ENCODE measurements around the gene ZBTB47. TPM values are rescaled to one million over a fixed set of nuclear protein-coding genes. Genes with fewer than 3 reads are reported as not detected.

Gene ZBTB47
- total and polyA plus RNA-seq, 2 experiments from 2014 or later: 7.0 to 14.2 TPM

DNA sequence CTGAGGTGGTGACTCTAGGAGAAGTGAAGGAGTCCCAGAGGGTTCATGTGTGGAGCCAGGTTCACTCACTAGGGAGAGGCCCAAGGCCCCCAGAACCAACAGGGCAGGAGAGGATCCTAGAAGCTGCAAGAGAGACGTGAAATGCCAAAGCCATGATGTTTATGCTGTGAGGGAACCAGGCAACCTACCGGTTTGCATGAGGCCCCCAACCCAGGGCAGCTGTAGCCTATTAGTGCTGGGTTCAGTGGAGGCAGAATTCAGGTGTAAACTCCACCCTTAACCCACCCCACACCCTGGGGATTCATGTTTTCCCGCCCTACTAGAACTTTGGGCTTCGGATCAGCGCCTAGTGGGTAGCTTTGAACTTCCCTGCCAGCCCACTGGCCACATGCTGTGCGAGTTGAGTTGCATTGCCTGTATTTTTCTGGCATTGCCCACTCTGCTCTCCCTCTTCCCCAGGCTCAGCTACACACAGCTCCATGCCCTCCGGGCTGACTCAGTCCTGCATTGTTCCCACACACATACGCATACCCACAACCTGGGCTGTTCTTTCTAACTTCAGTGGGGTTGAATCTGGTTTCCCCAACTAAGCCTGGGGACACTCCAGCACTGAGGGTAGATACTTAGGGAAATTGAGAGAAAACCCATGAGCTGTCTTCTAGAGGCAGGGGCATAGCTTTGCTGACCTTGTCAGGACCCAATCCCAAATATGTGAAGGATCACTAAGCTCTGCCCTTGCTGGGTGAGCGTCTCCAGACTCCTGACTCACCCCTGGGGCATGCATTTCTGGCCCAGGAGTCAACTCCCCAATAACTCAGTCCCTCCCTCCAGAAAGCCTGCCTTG lies 2.0 kb upstream of the ZBTB47 start:
- DNase-seq (ENCODE audit: low spot score): no peak
- Histone ChIP-seq H3K4me2 (peak overlapping the region; percentile 100), H3K4me3 (no peak overlapping the region), H3K79me2 (peaks cover 14% of the 10 kb centered on the region), H3K27ac (peak overlapping the region; percentile 76), H2AFZ (no peak overlapping the region), H3K36me3 (replicated peaks; ENCODE audit: insufficient read depth, low read depth) (no peaks in the 10 kb centered on the region), H3K27me3 (no peaks in the 10 kb centered on the region), H3K9me3 (ENCODE audit: low read depth) (no peaks in the 10 kb centered on the region), H3K9me2 (replicated peaks; ENCODE audit: insufficient read depth) (no peaks in the 10 kb centered on the region), H4K20me1 (ENCODE audit: insufficient read depth, poor library complexity, severe bottlenecking) (no peaks in the 10 kb centered on the region), H3K4me1 (ENCODE audit: insufficient read depth) (peaks cover 33% of the 10 kb centered on the region)
- TF ChIP-seq, protein P1, sequence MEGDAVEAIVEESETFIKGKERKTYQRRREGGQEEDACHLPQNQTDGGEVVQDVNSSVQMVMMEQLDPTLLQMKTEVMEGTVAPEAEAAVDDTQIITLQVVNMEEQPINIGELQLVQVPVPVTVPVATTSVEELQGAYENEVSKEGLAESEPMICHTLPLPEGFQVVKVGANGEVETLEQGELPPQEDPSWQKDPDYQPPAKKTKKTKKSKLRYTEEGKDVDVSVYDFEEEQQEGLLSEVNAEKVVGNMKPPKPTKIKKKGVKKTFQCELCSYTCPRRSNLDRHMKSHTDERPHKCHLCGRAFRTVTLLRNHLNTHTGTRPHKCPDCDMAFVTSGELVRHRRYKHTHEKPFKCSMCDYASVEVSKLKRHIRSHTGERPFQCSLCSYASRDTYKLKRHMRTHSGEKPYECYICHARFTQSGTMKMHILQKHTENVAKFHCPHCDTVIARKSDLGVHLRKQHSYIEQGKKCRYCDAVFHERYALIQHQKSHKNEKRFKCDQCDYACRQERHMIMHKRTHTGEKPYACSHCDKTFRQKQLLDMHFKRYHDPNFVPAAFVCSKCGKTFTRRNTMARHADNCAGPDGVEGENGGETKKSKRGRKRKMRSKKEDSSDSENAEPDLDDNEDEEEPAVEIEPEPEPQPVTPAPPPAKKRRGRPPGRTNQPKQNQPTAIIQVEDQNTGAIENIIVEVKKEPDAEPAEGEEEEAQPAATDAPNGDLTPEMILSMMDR (IDR thresholded peaks at IDR 0.05; ENCODE audit: poor library complexity): no peak
- TF ChIP-seq EZH2phosphoT487 (IDR thresholded peaks at IDR 0.05; ENCODE audit: low read depth, severe bottlenecking, unreplicated experiment): no peak
- TF ChIP-seq EZH2 (IDR thresholded peaks at IDR 0.05; ENCODE audit: borderline replicate concordance): no peak
- 64% methylated on average over 9 of the region's 9 CpGs for WGBS (ENCODE audit: low lambda C conversion rate, missing lambda C conversion rate)

DNA sequence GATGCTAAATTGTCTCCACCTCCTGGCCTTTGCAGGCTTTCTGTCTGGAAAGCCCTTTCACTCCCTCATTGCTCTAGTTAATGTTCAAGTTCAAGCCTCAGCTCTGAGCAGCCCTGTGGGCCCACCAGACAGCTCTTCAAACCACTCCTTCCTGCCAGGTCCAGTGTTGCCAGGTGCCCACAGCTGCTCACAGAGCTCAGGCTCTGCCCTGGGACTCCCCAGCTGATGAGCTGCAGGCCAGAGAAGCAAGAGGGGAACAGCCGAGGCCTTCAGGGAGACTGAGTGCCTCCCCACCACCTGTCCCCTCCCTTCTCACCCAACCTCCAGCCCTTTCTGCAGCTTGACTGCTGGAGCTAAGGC lies 1.3 kb upstream of the ZBTB47 start:
- TF ChIP-seq EZH2phosphoT487 (IDR thresholded peaks at IDR 0.05; ENCODE audit: low read depth, severe bottlenecking, unreplicated experiment): no peak
- TF ChIP-seq, protein P1 (IDR thresholded peaks at IDR 0.05; ENCODE audit: poor library complexity): no peak
- no peak for TF ChIP-seq EZH2 (IDR thresholded peaks at IDR 0.05; ENCODE audit: borderline replicate concordance)
- no peaks in the 10 kb centered on the region for H4K20me1 ChIP-seq (ENCODE audit: insufficient read depth, poor library complexity, severe bottlenecking)
- no peaks in the 10 kb centered on the region for H3K36me3 ChIP-seq (replicated peaks; ENCODE audit: insufficient read depth, low read depth)
- no peaks in the 10 kb centered on the region for H3K9me2 ChIP-seq (replicated peaks; ENCODE audit: insufficient read depth)
- no peaks in the 10 kb centered on the region for H3K27me3 ChIP-seq
- H2AFZ ChIP-seq: no peak overlapping the region
- peaks cover 14% of the 10 kb centered on the region for H3K79me2 ChIP-seq
- DNase-seq (ENCODE audit: low spot score): no peak
- H3K4me2 ChIP-seq: peak overlapping the region; percentile 100
- no peak overlapping the region for H3K4me3 ChIP-seq
- peaks cover 33% of the 10 kb centered on the region for H3K4me1 ChIP-seq (ENCODE audit: insufficient read depth)
- 62% methylated on average over 1 of the region's 1 CpG for WGBS (ENCODE audit: low lambda C conversion rate, missing lambda C conversion rate)
- no peaks in the 10 kb centered on the region for H3K9me3 ChIP-seq (ENCODE audit: low read depth)
- peak overlapping the region; percentile 76 for H3K27ac ChIP-seq

DNA sequence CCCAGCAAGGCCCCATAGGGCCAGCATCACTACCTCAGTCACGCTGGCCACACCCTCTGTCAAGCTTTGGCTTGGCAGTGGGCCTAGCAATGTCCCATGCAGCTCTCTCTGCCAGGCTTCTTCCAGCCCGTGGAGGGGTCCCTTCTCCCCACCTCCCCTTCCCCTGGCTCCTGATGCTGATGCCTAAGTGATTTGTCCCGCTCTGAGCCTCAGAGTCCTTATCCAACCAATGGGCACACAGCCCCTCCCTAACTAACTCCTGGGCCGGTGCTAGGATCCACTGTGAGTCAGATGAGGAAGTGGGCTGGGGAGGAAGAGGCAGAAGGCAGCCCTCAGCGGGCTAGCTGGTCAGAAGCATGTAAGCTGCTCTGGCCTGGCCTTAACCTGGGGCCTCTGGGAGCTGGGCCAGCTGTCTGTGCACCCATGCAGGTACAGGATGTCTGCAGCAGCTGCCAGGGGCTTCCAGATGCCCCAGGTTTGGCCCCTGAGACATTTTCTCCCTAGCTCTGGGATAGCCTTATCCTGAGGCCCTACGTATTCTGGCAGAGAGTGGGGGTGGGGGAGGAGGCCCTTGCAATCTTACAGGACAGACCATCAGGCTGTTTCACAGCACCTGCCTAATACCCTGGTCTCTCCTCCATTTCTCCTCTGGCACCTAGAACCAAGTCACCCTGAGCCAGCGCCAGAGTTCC lies 740 bp upstream of the ZBTB47 start:
- peak; percentile 60 for DNase-seq (ENCODE audit: low spot score)
- Histone ChIP-seq H3K27ac (peak overlapping the region; percentile 76), H3K4me2 (peak overlapping the region; percentile 100), H3K27me3 (no peaks in the 10 kb centered on the region), H3K79me2 (peaks cover 14% of the 10 kb centered on the region), H3K36me3 (replicated peaks; ENCODE audit: insufficient read depth, low read depth) (no peaks in the 10 kb centered on the region), H3K4me3 (peak overlapping the region; percentile 96), H4K20me1 (ENCODE audit: insufficient read depth, poor library complexity, severe bottlenecking) (no peaks in the 10 kb centered on the region), H3K9me3 (ENCODE audit: low read depth) (no peaks in the 10 kb centered on the region), H3K9me2 (replicated peaks; ENCODE audit: insufficient read depth) (no peaks in the 10 kb centered on the region), H3K4me1 (ENCODE audit: insufficient read depth) (peaks cover 33% of the 10 kb centered on the region), H2AFZ (no peak overlapping the region)
- 42% methylated on average over 7 of the region's 7 CpGs for WGBS (ENCODE audit: low lambda C conversion rate, missing lambda C conversion rate)
- TF ChIP-seq, protein P1 (IDR thresholded peaks at IDR 0.05; ENCODE audit: poor library complexity): no peak
- no peak for TF ChIP-seq EZH2phosphoT487 (IDR thresholded peaks at IDR 0.05; ENCODE audit: low read depth, severe bottlenecking, unreplicated experiment)
- no peak for TF ChIP-seq EZH2 (IDR thresholded peaks at IDR 0.05; ENCODE audit: borderline replicate concordance)

Data from hepatocyte (in vitro differentiated cells).